ENCODE data around the gene ING1.

The ING1 gene

GRCh38 chr13:110683921-110684320 is 29.6 kb upstream of the ING1 start:
- Histone ChIP-seq H3K9me2 (ENCODE audit: low read depth, low read length) (no peaks in the 10 kb centered on the region), H3K27ac (ENCODE audit: low read depth, low read length, poor library complexity, severe bottlenecking) (no peak overlapping the region), H3K36me3 (ENCODE audit: insufficient read depth, low read length) (peaks cover 61% of the 10 kb centered on the region), H3K4me1 (ENCODE audit: insufficient read depth, low read length, severe bottlenecking) (peaks cover 9% of the 10 kb centered on the region), H3F3A (ENCODE audit: insufficient read depth, low read length) (no peaks in the 10 kb centered on the region), H2AFZ (ENCODE audit: low read length) (no peak overlapping the region), H3K9ac (ENCODE audit: low read length) (no peak overlapping the region), H4K20me1 (ENCODE audit: insufficient read depth, low read length) (no peaks in the 10 kb centered on the region), H3K4me3 (ENCODE audit: low read depth, low read length, poor library complexity, severe bottlenecking) (no peak overlapping the region), H3K9me3 (ENCODE audit: low read length) (no peaks in the 10 kb centered on the region), H3K27me3 (ENCODE audit: insufficient read depth, low read length) (no peaks in the 10 kb centered on the region), H3K4me2 (ENCODE audit: low read length) (no peak overlapping the region), H3K79me2 (ENCODE audit: insufficient read depth, low read length) (no peaks in the 10 kb centered on the region)
- TF ChIP-seq CTCF (IDR thresholded peaks at IDR 0.05; ENCODE audit: low read length), result no peak
- TF ChIP-seq EZH2 (IDR thresholded peaks at IDR 0.05; ENCODE audit: borderline replicate concordance, low read length), result no peak

GRCh38 chr13:110684388-110685056 is 29.0 kb upstream of the ING1 start:
- H3F3A ChIP-seq (ENCODE audit: insufficient read depth, low read length), result no peaks in the 10 kb centered on the region
- H3K9ac ChIP-seq (ENCODE audit: low read length), result no peak overlapping the region

GRCh38 chr13:110685305-110686020 is 28.0 kb upstream of the ING1 start:
- Histone ChIP-seq H3K27ac (ENCODE audit: low read depth, low read length, poor library complexity, severe bottlenecking) (no peak overlapping the region), H3K4me3 (ENCODE audit: low read depth, low read length, poor library complexity, severe bottlenecking) (no peak overlapping the region), H3K4me2 (ENCODE audit: low read length) (no peak overlapping the region), H3K36me3 (ENCODE audit: insufficient read depth, low read length) (peaks cover 68% of the 10 kb centered on the region), H4K20me1 (ENCODE audit: insufficient read depth, low read length) (no peaks in the 10 kb centered on the region), H3K4me1 (ENCODE audit: insufficient read depth, low read length, severe bottlenecking) (peaks cover 6% of the 10 kb centered on the region), H2AFZ (ENCODE audit: low read length) (no peak overlapping the region), H3F3A (ENCODE audit: insufficient read depth, low read length) (no peaks in the 10 kb centered on the region), H3K9me2 (ENCODE audit: low read depth, low read length) (no peaks in the 10 kb centered on the region), H3K27me3 (ENCODE audit: insufficient read depth, low read length) (no peaks in the 10 kb centered on the region), H3K9ac (ENCODE audit: low read length) (no peak overlapping the region), H3K9me3 (ENCODE audit: low read length) (no peaks in the 10 kb centered on the region), H3K79me2 (ENCODE audit: insufficient read depth, low read length) (no peaks in the 10 kb centered on the region)
- no peak for TF ChIP-seq EZH2 (IDR thresholded peaks at IDR 0.05; ENCODE audit: borderline replicate concordance, low read length)
- no peak for TF ChIP-seq CTCF (IDR thresholded peaks at IDR 0.05; ENCODE audit: low read length)

More at GRCh38 chr13:110684388-110685056, 29.0 kb upstream of the ING1 start:
- no peak for TF ChIP-seq CTCF (IDR thresholded peaks at IDR 0.05; ENCODE audit: low read length)
- no peak for TF ChIP-seq EZH2 (IDR thresholded peaks at IDR 0.05; ENCODE audit: borderline replicate concordance, low read length)
- Histone ChIP-seq H3K27ac (ENCODE audit: low read depth, low read length, poor library complexity, severe bottlenecking) (no peak overlapping the region), H4K20me1 (ENCODE audit: insufficient read depth, low read length) (no peaks in the 10 kb centered on the region), H3K9me3 (ENCODE audit: low read length) (no peaks in the 10 kb centered on the region), H3K4me2 (ENCODE audit: low read length) (no peak overlapping the region), H3K27me3 (ENCODE audit: insufficient read depth, low read length) (no peaks in the 10 kb centered on the region), H3K4me3 (ENCODE audit: low read depth, low read length, poor library complexity, severe bottlenecking) (no peak overlapping the region), H2AFZ (ENCODE audit: low read length) (no peak overlapping the region), H3K4me1 (ENCODE audit: insufficient read depth, low read length, severe bottlenecking) (peaks cover 9% of the 10 kb centered on the region), H3K36me3 (ENCODE audit: insufficient read depth, low read length) (peaks cover 63% of the 10 kb centered on the region), H3K79me2 (ENCODE audit: insufficient read depth, low read length) (no peaks in the 10 kb centered on the region), H3K9me2 (ENCODE audit: low read depth, low read length) (no peaks in the 10 kb centered on the region)

Measured in OCI-LY1 (cell line).